ENCODE data around the gene DENND4C. TPM values are rescaled to one million over a fixed set of nuclear protein-coding genes. Genes with fewer than 3 reads are reported as not detected.
"Not testable (repeated sequence)": the region's sequence is repeated elsewhere in the genome, so short reads cannot be mapped to it uniquely, and the experiment has no call there.

Gene DENND4C
- total RNA-seq, 1 donor: 91.5 TPM

GRCh38 chr9:19386502-19387044, 156.1 kb downstream of the DENND4C start:
- no peak overlapping the region for H3K4me3 ChIP-seq (ENCODE audit: low read length)
- H3K27me3 ChIP-seq (ENCODE audit: insufficient read depth, low read length): peaks cover 3% of the 10 kb centered on the region
- H3K9me3 ChIP-seq (ENCODE audit: low read depth, low read length): no peaks in the 10 kb centered on the region
- no peaks in the 10 kb centered on the region for H3K4me1 ChIP-seq (ENCODE audit: insufficient read depth, low read length)

DNA sequence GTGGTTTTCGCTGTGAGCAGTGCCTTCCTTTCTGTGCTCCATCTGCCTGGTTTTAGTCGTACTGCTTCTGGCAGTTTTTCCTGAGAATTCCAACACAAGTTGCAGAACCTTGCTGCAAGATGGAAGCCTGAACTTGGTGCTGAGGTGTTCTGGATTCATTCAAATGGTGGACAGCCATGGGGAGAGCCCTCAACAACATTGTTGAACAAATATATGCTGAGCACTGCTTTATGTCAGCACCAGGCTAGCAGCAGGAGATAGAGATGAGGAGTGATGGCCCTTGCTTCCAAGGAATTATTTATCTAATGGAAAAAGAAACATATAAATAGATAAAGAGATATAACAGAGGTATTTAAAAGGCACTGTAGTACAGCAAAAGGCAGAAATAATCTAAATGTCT, 156.8 kb downstream of the DENND4C start:
- H3K27me3 ChIP-seq (ENCODE audit: insufficient read depth, low read length): peaks cover 3% of the 10 kb centered on the region
- no peak overlapping the region for H3K4me3 ChIP-seq (ENCODE audit: low read length)
- no peaks in the 10 kb centered on the region for H3K4me1 ChIP-seq (ENCODE audit: insufficient read depth, low read length)
- no peaks in the 10 kb centered on the region for H3K9me3 ChIP-seq (ENCODE audit: low read depth, low read length)

GRCh38 chr9:19389539-19389938, 159.0 kb downstream of the DENND4C start:
- H3K4me1 ChIP-seq (ENCODE audit: insufficient read depth, low read length); H3K9me3 ChIP-seq (ENCODE audit: low read depth, low read length); H3K4me3 ChIP-seq (ENCODE audit: low read length); H3K27me3 ChIP-seq (ENCODE audit: insufficient read depth, low read length): not testable (repeated sequence)

- Histone ChIP-seq H3K4me1 (ENCODE audit: insufficient read depth, low read length) (no peaks in the 10 kb centered on the region), H3K27me3 (ENCODE audit: insufficient read depth, low read length) (no peaks in the 10 kb centered on the region), H3K9me3 (ENCODE audit: low read depth, low read length) (no peaks in the 10 kb centered on the region), H3K4me3 (ENCODE audit: low read length) (no peak overlapping the region)
Observed at GRCh38 chr9:19397845-19398244, 167.4 kb downstream of the DENND4C start.

- not testable (repeated sequence) for H3K4me1 ChIP-seq (ENCODE audit: insufficient read depth, low read length); H3K4me3 ChIP-seq (ENCODE audit: low read length); H3K27me3 ChIP-seq (ENCODE audit: insufficient read depth, low read length); H3K9me3 ChIP-seq (ENCODE audit: low read depth, low read length)
Observed at GRCh38 chr9:19403231-19403630, 172.7 kb downstream of the DENND4C start.

- H3K9me3 ChIP-seq (ENCODE audit: low read depth, low read length): no peaks in the 10 kb centered on the region
- no peak overlapping the region for H3K4me3 ChIP-seq (ENCODE audit: low read length)
- H3K4me1 ChIP-seq (ENCODE audit: insufficient read depth, low read length): peaks cover 12% of the 10 kb centered on the region
- no peaks in the 10 kb centered on the region for H3K27me3 ChIP-seq (ENCODE audit: insufficient read depth, low read length)
Observed at GRCh38 chr9:19404283-19405075, 174.0 kb downstream of the DENND4C start.

DNA sequence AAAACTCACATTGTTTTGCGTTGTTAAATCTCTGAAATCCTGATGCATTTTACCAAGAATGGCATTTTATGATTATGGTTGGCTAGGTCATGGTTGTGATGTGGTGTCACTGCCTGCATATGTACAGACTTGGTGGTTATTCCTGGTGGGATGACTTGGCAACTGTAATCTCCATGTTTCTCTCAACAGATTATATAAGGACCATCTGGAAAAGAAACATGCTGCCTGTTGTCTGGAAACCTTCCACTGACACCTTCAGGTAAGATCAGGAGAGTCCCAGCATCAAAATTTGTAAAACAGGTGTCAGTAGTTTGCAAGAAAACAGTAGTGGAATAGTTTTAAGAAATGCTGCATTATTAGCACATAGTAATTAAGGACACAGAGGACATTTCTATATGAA, 175.3 kb downstream of the DENND4C start:
- peaks cover 19% of the 10 kb centered on the region for H3K4me1 ChIP-seq (ENCODE audit: insufficient read depth, low read length)
- no peaks in the 10 kb centered on the region for H3K9me3 ChIP-seq (ENCODE audit: low read depth, low read length)
- no peaks in the 10 kb centered on the region for H3K27me3 ChIP-seq (ENCODE audit: insufficient read depth, low read length)

GRCh38 chr9:19408316-19408692, 177.8 kb downstream of the DENND4C start:
- H3K27me3 ChIP-seq (ENCODE audit: insufficient read depth, low read length): no peaks in the 10 kb centered on the region
- H3K9me3 ChIP-seq (ENCODE audit: low read depth, low read length): no peaks in the 10 kb centered on the region
- H3K4me3 ChIP-seq (ENCODE audit: low read length): peak overlapping the region; percentile 67
- peaks cover 19% of the 10 kb centered on the region for H3K4me1 ChIP-seq (ENCODE audit: insufficient read depth, low read length)

More for the DNA sequence above, 175.3 kb downstream of the DENND4C start:
- no peak overlapping the region for H3K4me3 ChIP-seq (ENCODE audit: low read length)

DNA sequence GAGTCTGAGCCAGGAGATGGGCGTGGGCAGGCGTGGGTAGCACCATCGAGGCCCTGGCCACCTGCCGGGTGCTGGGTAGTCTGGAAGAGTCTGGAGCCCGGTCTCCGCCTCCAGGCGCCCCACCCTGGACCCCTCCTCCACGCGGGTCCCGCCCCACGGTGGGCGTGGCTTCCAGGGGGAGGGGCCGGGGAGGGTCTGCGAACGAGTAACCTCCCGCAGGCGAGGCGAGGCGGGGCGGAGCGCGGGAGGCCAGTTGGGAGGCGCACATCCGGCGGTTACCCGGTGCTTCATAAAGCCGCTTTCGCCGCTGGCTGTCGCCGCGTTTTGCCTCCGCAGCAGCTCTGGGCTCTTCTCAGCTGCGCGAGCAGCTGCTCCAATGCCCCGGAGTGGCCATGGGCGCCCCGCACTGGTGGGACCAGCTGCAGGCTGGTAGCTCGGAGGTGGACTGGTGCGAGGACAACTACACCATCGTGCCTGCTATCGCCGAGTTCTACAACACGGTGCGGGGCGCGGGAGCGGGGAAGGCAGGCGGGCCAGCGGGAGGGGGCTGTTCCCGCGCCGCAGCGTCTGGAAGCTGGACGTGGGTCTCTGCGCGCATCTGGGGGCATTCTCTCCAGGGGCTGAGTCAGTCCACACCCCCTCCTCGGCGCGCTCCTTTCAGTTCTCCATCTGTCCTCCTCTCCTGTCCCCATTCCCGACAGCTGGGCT, 178.4 kb downstream of the DENND4C start, which contains the start of gene ACER2:
ACER2 (plus strand) TSS at position 317 of the 708 bp plus-strand sequence; CDS start at position 393, 76 bp downstream.
- H3K4me1 ChIP-seq (ENCODE audit: insufficient read depth, low read length): peaks cover 19% of the 10 kb centered on the region
- peak within 1 kb of the TSS; percentile 67 for H3K4me3 ChIP-seq (ENCODE audit: low read length)
- no peaks in the 10 kb centered on the region for H3K27me3 ChIP-seq (ENCODE audit: insufficient read depth, low read length)
- no peaks in the 10 kb centered on the region for H3K9me3 ChIP-seq (ENCODE audit: low read depth, low read length)

- no peaks in the 10 kb centered on the region for H3K27me3 ChIP-seq (ENCODE audit: insufficient read depth, low read length)
- H3K4me1 ChIP-seq (ENCODE audit: insufficient read depth, low read length): peaks cover 19% of the 10 kb centered on the region
- peak overlapping the region; percentile 67 for H3K4me3 ChIP-seq (ENCODE audit: low read length)
- no peaks in the 10 kb centered on the region for H3K9me3 ChIP-seq (ENCODE audit: low read depth, low read length)
Observed at GRCh38 chr9:19409401-19410194, 179.1 kb downstream of the DENND4C start.

DNA sequence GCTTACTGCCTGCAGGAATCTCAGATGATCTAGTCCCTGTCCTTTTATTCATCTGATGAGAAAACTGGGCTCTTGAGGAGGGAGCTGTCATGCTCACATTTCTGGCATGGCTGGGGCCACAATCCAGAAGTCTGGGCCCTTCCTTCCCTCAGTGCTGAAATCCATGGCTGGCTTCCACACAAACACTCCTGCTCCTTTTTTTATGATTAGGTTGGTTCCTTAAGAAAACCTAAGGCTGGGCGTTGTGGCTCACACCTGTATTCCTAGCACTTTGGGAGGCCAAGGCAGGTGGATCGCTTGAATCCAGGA, 179.7 kb downstream of the DENND4C start:
- H3K9me3 ChIP-seq (ENCODE audit: low read depth, low read length): no peaks in the 10 kb centered on the region
- no peaks in the 10 kb centered on the region for H3K27me3 ChIP-seq (ENCODE audit: insufficient read depth, low read length)
- H3K4me3 ChIP-seq (ENCODE audit: low read length): no peak overlapping the region
- peaks cover 19% of the 10 kb centered on the region for H3K4me1 ChIP-seq (ENCODE audit: insufficient read depth, low read length)

DNA sequence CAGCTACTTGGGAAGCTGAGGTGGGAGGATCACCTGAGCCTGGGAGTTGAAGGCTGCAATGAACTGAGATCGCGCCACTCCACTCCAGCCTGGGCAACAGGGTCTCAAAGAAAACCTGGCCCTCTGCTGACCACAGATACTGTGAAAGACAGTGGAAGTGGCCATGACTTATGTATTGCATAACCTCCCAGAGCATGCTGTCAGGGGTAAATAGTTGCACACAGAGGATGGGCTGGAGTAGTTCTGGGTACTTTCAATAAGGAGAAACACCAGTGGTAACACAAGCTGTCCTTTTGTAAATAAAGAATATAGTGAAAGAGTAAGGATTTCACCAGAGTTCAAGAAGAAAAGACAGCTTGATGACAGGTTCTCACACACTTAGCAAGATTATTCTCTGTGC, 180.1 kb downstream of the DENND4C start:
- H3K27me3 ChIP-seq (ENCODE audit: insufficient read depth, low read length): no peaks in the 10 kb centered on the region
- no peak overlapping the region for H3K4me3 ChIP-seq (ENCODE audit: low read length)
- peaks cover 19% of the 10 kb centered on the region for H3K4me1 ChIP-seq (ENCODE audit: insufficient read depth, low read length)
- H3K9me3 ChIP-seq (ENCODE audit: low read depth, low read length): no peaks in the 10 kb centered on the region

DNA sequence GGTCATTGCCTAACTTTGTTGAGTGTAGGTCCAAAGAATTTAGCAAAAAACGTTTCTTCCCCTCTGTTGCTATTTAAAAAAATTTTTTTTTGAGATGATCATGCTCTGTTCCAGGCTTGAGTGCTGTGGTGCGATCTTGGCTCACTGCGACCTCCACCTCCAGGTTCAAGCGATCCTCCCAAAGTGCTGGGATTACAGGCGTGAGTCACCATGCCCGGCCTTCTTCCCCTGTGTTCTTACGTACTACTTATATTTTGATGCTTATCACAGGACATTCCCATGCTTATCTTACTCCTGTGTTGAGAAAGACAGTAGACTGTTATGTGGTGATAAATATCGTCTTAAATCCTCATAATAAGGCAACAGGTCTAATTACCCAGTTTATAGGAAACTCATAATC, 180.8 kb downstream of the DENND4C start:
- peaks cover 19% of the 10 kb centered on the region for H3K4me1 ChIP-seq (ENCODE audit: insufficient read depth, low read length)
- H3K9me3 ChIP-seq (ENCODE audit: low read depth, low read length): no peaks in the 10 kb centered on the region
- no peak overlapping the region for H3K4me3 ChIP-seq (ENCODE audit: low read length)
- no peaks in the 10 kb centered on the region for H3K27me3 ChIP-seq (ENCODE audit: insufficient read depth, low read length)

DNA sequence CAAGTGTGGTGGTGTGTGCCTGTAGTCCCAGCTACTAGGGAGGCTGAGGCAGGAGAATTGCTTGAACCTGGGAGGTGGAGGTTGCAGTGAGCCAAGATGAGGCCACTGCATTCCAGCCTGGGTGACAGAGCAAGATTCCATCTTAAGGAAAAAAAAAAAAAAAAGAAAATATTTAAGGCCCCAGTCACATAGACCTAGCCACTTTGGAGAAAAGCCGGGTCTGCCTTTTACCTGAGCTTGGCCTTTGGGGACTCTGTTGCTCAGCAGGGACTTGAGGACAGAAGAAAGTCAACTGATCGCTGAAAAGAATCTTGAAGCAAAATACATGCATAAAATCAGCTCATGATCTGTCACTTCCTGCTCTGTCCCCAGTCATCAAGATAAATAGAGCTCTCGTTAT, 183.0 kb downstream of the DENND4C start:
- not testable (repeated sequence) for H3K9me3 ChIP-seq (ENCODE audit: low read depth, low read length); H3K4me3 ChIP-seq (ENCODE audit: low read length); H3K27me3 ChIP-seq (ENCODE audit: insufficient read depth, low read length)
- H3K4me1 ChIP-seq (ENCODE audit: insufficient read depth, low read length): peaks cover 13% of the 10 kb centered on the region

GRCh38 chr9:19416143-19416542, 185.7 kb downstream of the DENND4C start:
- Histone ChIP-seq H3K9me3 (ENCODE audit: low read depth, low read length) (no peaks in the 10 kb centered on the region), H3K4me1 (ENCODE audit: insufficient read depth, low read length) (no peaks in the 10 kb centered on the region), H3K4me3 (ENCODE audit: low read length) (no peak overlapping the region), H3K27me3 (ENCODE audit: insufficient read depth, low read length) (no peaks in the 10 kb centered on the region)

Data from mononuclear cell (primary cell).